Activated T-cell treated with anti-CD3 and anti-CD28 coated beads for 4 hours (primary cell): ENCODE data around the gene DDB1.
"Not testable (repeated sequence)": the region's sequence is repeated elsewhere in the genome, so short reads cannot be mapped to it uniquely, and the experiment has no call there.

Experiments
- DNase-seq: peaks from one replicate; pipeline ENCODE4 v3.0.0-alpha.2; 2020

The DDB1 gene

DNA sequence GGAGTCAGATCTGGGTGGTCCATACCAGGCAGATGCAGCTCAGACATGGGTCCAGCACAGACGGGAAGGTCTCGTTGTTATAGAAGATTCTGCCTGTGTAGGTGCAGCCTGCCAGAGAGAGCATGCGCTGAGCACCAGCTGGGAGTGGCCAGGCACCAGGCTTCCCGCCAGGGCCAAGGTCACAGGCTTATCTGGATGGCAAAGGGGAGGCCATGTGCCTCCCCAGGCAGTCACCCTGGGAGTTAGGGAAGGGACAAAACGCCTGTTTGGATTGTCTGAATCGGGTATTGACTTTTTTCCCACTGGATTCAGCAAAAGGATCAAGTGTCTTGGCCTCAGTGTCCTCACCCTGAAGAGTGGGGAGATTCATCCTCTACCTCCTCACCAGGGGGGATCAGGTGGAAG is 65.5 kb downstream of the DDB1 start:
- DNase-seq, result no peak

DNA sequence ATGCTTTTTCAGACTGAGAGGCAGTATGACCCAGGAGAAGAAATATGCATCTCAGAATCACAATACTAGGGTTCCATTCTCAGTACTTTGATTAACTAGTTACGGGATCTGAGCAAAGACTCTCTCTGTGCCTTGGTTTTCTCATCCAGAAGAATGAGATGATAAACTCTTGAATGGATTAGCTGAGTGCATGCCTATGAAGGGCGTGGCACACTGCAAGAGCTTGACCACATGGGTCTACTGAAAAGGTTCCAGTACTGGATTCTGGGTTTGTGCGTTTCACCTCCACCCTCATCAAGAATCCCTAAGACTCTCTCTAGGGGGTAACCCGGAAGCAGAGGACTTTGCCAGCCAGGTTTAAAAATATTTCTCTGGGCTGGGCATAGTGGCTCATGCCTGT is 66.3 kb downstream of the DDB1 start:
- no peak for DNase-seq

DNA sequence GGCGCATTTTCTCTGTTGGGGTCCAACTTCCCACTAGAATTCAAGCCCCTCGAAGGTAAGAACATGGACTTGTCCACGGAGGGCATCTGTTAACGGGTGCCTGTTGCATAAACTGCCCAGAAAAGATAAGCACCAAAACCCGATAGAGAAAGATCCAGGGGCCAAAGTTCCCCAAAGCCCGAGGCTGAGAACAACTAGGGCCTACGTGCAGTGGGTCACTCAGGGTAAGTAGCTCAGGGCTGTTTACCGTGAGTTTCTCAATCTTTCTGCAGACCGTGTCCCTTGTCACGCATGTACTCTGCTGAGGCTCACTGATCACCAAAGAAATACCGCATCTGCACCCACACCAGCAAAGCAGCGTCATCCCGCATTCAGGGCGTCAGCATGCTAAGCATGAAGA is 67.5 kb downstream of the DDB1 start:
- no peak for DNase-seq

DNA sequence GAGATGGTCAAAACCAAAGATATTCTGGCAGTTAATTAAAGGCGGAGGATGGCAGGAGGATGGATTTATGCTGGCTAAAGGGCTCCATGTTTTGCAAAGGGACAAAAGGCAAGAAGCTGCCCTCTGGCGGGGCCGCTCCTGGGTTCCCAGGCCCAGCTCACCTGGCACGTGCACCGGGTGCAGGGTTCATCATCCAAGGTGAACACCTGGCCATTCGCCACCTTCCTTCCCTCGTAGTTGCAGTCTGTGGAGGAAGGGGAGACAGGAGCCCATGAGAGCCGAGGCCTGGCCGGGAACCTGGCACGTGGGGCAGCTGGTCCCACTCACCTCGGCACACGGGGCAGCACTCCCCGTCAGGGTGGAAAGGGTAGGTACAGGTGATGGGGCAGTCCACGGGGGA is 68.1 kb downstream of the DDB1 start:
- no peak for DNase-seq

DNA sequence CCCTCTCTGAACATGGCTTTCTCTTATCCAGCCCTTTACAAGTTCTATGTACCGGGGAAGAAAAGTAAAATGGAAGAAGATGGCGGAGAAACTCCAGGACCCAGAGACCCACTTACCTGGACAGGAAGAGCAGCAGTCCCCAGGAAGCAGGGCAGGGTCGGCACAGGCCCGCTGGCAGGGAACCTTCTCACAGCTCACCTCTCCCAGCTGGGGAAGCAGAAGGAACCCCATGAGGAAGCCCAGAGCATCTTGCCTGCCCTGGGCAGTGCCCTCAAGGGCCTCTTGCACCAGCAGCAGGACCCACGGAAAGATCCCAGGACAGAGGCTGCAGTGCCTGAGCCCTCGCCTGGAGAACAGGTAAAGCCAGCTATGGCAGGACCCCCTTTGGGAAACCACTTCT is 68.5 kb downstream of the DDB1 start:
- DNase-seq, result no peak

DNA sequence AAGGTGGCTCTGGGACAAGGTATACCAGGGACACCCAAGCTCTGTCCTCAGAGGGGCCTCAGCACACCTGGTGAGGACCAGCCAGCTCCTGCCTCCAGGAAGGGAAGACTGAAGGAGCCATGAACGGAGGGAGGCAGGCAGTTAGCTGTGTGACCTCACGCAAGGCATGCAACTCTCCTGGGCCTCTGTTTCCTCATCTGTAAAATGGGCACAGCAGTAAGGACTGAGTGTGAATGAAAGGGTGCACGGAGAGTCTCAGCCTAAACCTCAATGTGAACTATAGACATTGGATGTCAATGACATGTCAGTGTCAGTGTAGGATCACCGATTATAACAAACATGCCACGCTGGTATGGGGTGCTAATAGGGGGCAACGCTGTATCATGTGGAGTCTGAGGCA is 73.5 kb downstream of the DDB1 start:
- DNase-seq, result no peak

DNA sequence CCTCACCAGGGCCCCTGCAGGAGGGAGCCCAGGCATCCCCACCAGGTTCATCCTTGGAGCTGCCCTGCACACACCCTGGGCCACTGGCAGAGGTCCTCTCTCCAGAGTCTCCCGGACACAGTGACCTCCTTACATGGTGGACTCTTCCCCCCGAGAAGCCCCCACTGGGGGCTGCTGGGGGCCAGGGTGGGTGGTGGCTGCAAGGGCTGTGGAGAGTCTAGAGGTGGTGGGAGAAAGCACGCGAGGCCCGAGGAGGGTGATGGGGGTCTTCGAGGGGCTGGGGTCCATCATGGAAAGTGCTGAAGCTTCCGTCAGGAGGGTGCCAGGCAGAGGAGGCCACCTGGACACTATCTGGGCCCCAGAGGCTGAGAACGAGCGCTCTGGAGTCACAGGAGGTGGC is 74.4 kb downstream of the DDB1 start:
- DNase-seq, result no peak

DNA sequence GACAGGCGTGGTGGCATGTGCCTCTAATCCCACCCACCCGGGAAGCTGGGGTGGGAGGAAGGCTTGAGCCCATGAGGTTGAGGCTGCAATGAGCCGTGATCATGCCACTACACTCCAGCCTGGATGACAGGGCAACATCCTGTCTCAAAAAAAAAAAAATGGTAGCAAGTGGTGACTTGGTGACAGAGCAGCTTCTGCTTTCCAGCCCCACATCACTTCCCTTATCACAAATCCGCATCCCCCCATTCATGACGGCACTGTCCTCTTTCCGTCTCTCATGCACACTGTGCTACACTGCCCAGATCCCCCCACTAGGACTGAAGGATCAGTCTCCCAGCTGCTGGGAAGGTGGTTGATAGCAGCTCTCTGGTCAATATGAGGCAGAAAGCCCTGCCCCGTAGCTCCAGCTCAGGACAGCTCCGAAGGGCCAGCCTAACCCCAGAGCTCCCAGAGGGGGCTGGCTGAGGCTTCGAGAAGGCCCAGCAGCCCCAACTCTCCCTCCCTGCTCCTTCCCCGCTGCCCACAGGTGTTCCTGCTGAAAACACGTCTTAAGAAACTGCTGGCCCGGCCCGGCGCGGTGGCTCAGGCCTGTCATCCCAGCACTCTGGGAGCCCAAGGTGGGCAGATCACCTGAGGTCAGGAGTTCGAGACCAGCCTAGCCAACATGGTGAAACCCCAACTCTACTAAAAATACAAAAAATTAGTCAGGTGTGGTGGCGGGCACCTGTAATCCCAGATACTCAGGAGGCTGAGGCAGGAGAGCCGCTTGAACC is 76.0 kb downstream of the DDB1 start:
- no peak for DNase-seq

DNA sequence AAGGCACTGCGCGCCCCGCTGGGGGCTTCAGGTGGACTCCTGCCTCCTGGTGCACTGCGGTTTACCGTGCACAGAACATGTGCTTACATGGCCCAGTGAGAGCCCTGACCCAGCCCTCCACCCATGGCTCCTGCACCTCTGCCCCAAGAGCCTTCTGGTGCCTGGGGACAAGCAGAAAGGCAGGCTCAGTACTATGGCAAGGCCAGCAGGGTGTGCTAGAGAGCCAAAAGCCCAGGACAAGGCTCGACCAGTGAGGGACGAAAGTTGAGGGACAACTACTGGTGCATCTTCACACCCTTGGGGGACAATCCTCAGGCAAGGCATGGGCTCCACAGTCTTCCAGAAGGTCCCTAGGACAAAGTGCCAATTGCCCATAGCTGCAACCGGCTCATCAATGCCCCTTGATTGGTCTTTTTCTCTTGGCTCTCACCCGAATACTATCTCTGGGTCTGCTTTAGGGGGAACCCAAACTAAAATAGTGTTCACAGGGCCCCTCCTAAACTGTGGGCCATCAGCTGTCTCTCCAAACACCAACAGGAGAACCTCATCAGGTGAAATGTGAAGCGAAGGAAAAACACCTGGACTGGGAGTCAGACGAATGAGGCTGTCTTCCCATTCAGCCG is 78.4 kb downstream of the DDB1 start:
- peak; percentile 40 for DNase-seq

DNA sequence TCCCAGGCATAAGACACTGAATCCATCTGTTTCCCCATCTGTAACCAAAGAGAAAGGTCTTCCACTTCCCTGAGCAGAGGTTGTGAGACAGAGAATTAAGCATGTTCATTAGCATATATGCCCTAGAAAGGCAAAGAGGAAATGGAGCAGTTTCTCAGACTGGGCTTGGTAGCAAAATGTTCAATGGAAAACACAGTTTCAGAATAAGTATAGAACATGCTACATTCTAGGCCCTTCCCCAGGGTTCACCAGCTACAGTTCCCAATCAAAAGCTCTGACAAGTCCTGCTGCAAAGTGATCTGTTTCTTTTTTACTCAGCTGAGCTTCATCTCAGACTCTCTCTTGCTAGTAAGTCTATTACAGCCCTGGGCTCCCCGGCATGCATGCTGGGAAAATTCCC is 80.6 kb downstream of the DDB1 start:
- not testable (repeated sequence) for DNase-seq

DNA sequence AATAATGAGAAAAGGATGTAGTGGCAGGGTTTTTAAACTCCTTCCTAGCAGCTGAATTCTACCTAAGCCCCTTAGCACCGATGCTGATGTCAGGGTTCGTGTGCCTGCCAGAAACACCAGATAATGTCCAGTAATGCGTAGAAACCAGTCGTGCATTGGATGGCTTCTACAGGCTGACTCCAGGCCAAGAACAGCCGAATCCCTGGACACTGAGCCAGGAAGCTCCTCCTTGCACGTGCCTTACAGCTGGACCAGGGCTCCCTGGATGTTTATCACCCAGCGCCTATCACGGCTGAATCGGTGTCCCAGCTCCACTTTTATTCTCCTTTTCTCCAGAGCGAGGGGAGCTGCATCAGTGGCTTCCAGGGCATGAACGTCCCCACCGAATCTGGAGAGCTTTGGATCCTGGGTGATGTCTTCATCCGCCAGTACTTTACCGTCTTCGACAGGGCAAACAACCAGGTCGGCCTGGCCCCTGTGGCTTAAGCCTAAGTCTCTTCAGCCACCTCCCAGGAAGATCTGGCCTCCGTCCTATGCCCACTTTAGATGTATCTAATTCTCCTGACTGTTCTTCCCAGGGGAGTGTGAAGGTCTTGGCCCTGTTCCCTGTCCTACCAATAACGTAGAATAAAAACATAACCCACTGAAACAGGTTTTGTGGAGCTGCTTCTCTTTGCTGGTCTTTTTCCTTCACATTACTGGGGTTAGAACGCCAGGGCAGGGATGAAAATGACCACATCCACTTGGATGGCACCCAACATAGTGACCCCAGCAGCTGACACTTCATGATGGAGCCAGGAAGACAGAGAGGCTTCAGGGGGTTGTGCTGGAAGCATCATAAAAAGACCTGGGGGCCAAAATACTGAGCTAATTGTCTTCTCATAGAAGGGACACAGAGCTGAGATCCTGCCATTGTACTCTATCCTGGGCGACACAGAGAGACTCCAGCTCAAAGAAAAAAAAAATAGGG is 81.8 kb downstream of the DDB1 start:
- DNase-seq, result not testable (repeated sequence)
